CD4-positive, alpha-beta T cell treated with Interleukin-4 for 1 hour (primary cell): ENCODE measurements around the gene ZFP36L2.

Experiments used
- DNase-seq, 2 donors: peaks; one replicate each; pipeline ENCODE4 v3.0.0-alpha.2; 2020 to 2022

The ZFP36L2 gene

DNA sequence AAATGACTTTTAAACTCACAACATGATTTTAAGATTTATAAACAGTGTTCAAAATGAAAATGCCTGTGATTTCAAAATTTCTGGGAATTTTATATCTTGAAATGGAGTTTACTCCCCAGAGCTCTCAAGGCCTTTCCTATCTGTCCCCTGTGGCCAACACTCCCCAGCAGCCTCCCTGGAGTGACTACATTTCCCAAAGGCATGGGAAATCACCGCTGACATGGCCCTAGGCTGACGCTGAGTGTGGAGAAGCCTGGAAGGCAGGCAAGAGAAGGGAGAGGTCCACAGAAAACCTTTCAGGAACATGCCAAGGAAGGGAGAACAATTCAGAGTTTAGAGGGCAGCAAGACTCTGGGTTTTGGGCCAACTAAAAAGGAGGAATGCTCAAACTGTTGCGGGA, 20.2 kb upstream of the ZFP36L2 start:
- no peak for DNase-seq

DNA sequence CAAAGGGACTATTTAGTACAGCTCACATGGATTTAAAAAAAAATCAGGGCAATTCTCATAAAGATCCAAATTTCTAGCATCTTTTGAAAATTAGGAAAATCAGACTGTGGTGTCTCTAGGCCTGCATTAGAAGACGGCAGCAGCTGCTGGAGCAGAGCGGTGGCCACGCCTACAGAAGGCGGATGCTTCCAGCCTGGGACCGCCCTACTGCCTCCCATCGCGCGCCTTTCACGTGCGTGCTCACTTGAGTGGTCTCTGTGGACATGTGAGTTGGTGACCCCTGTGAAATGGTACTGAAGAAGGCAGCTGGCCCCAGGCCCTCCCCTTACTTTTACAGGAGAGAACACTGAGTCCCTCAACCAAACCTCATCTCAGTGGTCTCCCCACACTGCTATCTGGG, 15.2 kb upstream of the ZFP36L2 start:
- DNase-seq, result no peak

DNA sequence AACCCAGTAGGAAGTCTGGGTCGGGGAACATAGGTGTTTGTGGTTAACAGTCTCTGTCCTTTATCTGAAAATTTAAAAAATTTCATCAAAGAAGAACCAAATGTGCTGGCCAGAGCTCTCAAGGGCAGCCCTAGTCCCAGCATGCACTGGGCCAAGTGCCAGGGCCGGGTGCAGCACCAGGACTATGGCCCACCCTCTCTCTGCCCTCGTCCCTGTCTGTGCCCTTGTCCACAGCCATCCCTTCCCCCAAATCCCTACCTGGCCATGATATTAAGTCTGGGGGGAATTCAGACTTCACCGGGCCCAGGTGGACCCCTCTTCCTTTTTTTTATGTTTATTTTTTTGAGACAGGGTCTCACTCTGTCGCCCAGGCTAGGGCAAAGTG, 14.4 kb upstream of the ZFP36L2 start:
- no peak for DNase-seq

DNA sequence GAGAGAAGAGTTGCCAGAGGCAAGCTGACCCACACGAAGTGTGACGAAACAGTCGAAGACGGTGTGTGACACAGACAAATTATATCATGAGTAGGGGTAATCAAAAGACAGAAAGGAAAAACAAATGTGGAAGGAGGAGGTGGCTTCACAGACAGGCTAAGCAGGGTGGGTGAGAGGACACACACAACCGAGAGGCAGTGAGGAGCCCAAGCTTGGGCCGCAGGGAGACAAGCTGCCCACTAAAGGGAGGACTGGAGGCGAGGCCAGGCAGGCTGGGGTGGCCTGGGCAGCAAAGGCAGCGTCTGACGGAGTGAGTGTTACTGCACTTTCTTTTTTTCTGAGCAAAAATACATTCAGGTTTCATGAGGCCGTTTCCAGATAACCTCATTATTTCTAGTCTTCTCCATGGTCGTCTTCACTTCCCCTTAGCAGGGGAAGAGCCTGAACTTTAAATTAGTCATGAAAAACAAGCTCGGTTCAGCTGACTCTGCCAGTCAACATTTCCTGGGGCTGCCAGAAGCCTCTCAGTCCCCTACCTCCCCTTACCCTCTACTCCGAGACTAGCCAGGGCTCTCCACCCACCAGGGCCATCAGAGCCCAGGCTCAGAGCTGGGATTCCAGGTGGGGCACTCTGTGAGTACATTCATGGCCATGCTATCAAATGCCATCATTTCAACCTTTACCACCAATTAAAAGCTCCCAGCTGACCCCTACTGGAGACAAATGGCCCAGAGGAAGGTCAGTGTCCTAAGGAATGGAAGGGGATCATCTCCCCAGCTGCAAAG, 13.8 kb upstream of the ZFP36L2 start:
- DNase-seq, result peak in 1 of 2 donors; percentile 33

DNA sequence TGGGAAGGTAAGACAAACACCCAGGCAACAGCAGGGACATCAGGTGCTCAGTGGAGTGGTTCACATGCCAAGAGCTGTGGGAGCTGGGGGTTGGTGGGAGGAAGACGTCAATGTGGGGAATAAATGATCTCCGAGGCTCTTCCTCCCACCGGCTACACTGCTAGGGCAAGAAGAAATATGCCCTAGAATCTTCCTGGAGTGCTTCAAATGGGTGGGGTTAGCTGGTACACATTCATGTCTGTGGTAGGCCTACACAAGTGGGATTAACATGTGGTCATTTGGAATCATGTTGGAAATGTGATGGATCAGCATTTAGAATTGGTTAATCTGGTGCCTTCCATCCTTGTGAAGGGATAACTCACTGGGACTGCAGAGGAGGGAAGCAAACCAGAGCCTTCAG, 12.4 kb upstream of the ZFP36L2 start:
- no peak for DNase-seq

DNA sequence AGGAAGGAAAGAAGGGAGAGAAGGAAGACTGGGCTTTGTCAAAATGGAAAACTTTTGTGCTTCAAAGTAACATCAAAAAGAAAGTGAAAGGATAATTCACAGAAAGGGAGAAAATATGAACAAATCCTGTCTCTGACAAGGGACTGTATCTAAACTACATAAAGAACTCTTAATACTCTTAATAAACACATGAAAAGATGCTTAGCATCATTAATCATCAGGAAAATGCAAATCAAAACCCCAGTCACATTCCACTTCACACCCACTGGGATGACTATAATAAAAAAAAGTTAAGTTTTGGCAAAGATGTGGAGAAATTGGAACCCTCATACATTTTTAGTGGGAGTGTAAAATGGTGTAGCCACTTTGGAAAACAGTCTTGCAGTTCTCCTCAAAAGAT, 11.8 kb upstream of the ZFP36L2 start:
- no peak for DNase-seq

DNA sequence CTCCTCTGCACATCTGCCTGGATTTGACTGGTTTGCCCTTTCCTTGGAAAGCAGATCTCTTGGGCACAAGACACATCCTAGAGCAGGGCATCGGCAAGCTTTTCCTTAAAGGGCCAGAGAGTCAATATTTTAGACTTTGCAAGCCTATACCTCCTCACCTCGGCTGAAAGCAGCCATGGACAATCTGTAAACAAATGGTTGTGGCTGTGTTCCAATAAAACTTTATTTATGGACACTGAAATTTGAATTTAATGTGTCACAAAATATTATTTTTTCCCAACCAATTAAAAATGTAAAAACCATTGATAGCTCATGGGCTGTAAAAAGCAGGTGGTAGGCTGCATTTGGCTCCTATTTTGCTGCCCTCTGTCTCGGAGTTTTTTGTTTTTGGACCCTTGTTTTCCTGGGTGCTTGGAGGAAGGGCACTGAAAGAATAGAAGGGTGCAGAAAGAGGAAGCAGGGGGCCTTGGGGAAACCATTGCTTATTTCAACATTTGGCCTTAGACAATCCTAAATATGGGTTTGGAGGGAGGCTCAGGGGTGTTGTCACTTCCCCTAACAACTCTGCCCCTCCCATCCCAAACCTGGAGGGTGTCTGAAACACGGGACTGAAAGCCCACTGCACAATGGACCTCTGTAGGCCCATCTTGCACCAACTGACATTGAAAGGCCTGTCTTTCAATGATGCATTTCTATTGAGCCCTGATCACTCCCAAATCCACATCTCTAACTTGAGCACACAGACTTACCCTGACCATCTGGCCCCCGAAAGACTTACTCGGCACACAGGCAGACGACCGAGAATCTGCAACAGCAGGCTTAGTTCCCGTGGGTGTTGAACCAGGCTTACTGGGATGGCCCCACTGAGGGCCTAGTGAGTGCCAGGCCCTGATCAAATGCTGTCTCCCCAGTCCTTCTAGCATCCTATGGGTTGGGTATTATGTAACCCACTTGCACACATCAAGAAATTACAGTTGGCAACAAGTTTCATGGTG, 7.1 kb upstream of the ZFP36L2 start:
- DNase-seq, result no peak

DNA sequence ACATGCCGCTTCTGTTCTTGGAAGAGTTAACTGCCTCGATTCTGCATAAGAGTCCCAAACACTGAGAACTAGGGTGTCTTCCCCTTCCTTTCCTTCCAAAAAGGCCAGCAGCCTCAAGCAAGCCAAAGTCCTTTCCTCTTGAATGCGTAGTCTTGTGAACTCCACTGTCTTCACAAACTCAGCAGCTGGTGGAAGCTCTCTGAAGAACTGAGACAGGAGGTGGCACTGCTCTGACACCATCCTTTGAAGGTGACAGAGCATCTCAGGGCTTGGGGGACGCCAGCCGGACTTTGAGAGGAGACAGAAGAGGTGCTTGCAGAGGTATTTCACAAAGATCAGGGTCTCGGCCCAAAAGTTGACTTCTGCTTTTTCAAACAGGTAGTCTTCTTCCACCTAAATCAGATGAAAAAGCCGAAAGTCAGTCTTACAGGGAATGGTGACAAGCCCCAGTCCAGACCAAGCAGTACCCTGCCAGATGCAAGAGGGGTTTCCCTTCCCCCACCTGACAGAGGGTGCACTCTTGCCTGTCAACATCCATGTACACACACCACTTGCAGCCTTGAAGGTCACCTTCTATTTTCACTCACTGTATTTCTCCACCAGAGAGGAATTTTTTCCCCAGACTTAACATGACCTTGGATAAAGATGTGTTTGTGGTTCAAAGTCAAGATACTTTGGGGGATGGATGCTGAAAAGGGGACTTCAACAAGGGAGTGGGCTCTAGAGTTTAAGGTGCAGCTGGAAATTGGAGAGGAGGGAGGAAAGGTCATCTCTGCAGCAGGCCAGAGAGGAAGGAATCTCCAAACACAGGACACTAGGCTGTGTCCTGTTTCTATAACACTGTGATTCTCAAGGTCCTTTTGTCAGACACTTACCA, 4.8 kb upstream of the ZFP36L2 start:
- DNase-seq, result no peak

DNA sequence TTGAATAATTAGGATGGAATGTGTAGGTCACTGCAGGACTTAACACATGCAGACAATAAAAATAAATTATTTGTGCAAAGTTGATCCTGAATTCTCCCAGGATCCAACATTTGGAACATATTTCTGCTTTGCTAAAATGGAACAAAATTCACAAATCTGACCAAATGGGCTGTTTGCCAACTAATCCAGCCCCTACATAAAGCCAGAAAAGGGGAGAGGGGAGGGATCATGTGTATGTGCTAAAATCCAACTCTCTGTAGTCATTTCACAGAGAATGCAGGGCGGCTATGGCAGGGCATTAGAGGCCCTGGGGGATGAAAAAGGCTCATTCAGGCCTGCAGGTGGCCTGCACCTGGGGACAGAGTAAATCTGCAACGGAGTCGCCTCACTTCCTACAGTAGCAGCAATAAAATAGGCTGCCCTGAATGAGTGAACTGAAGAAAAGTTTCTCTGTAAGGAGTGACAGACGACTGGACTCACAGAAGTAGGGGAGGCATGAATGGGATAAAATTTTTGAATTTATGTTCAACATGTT, 4.0 kb upstream of the ZFP36L2 start:
- DNase-seq, result no peak

DNA sequence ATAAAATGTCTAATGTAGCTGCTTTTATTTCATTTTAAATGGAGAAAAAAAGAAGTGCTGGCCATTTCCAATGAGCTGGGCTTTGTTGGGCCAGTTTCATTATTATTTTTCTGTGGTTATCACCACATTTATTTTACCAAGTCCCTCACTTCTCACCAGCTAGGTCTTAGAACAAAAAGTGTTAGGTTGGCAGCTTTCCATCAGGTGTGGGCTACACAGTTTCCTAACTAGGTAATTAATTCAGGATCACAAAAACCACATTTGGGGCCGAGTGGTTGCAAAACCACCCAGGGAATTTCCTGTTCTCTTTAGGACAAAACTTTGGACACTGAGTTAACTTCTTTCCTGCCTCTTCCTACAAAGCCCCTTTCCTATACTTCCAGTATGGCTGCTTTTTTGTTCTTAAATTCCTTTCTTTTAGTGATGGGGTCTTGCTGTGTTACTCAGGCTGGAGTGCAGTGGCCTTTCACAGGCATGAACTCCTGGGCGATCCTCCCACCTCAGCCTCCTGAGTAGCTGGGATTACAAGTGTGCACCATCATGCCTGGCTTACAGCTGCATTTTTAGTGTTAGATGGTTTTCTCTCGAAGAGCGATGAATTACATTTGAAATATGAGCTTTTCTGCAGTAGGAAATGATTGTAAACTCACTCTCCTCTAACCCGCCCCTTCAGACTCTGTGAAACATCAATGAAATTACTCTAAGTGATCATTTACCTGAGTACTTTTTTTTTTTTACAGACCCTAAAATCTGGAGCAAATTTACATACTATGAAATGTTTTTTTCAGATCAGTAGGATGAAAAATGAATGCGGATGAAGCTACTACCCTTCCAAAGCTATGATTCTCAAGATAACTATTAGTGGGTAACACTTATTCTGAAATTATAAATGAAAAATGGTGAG, 2.6 kb upstream of the ZFP36L2 start:
- peak in 1 of 2 donors; percentile 54 for DNase-seq

DNA sequence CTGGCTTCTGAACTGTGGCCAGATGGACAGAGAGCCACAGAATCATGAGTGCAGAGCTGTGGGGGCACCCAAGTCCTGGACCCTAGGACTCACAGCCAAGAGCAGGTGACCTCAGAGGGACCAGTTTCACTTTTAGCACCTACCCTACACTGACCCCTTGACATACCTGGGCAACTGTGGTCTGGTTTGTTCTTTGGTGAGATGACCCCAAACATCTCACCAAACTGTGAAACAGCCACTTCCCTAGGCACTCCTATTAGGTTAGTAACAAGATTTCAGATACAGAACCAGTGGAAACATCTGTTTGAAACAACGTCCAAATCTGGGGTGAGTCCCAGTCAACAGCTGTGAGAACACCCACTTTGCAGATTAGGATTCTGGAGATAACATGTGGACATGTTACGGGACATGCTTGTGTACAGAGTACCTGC, 1.9 kb upstream of the ZFP36L2 start:
- DNase-seq, result no peak

DNA sequence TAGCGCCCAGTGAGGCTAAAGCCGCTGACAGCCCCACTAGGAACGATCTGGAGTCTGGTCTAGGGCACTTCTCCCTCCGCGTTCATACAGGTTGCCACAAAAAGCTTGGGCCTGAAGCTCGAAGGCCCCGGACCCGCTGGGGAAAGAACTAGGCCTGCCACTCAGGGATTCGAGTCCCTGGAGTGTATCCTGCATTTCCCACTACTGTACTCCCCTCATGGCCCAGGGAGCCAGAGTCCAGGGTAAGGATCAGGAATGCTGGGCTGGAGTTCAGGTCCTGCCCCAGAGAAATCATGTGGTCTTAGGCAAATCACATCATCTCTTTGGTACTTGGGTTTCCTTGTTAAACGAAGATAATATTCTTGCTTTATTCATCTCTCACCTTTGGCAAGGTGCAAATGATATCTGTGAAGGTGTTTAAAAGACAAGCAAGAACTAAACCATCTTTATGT, 1.4 kb upstream of the ZFP36L2 start:
- peak in 1 of 2 donors; percentile 34 for DNase-seq

DNA sequence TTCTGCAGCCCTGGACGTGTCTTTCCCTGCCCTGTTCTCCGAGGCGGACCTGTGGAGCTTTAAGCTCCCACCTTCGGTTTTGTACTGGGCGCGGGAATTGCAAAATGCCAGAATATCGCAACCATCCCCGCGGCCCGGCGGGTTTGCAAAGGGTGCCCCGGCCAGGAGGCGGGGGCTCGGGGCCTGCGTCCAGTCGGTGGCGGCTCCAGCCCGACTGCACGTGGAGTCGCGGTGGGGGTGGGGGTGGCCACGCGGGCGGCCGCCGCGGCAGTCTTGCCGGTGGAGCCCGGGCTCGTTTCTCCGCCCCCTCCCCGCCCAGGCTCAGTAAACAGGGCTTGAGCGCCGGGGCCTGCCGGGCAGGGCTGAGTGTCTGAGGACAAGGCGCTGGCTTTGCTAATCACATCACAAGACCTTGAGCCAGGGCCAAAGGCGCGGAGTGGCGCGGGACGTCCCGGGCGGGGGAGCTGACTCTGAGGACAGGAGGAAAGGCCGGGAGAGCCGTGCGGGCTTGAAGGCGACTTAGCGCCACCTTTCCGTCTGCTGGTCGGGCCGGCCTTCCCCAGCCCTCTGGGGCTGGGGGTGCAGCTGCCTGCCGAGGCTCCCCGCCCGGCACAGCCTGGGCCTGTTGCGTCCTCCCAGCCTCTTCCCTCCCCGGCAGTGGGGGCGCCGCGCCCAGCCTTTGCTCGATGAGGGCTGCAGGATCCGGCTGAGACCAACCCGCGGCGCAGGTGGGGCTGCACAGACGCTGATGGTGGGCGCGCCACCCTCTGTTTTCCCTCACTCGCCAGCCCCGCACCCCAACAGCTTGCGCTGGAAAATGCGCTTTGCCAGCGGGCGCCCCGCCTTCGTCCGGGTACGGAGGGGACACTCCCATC, 786 bp upstream of the ZFP36L2 start:
- peak; percentile 55 to 64 for DNase-seq

DNA sequence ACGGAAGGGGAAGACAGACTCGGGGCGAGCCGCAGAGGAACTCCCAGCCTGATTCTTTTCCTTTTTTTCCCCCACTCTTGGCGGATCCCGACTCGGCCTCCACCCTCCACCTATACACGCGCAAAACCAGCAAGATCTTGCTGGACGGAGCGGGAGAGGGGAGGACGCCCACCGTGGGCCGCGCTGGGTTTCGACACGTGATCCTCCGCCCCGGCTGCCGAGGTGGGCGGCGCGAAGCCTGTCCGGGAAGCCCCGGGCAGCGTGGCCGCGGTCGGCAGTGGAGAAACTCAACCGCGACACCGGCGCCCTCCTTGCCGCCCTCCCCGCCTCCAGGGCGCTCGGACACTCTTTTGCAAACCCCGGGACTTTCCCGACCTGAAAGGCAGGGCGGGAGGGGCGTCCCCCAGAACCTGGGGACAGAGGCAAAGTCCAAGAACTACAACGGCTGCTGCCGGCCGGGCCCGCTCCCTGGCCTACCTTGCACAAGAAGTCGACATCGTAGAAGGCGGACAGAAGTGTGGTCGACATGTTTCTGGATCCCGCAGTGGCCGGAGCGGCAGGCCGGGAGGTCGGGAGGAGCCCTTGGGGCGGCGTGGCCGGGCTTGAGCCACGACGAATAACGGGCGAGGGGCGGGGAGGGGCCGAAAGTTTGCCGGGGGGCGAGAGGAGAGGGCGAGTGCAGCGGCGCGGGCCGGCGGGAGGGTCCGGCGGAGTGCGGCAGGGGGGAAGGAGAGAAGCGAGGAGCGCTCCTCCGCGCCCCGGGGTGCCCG, 433 bp downstream of the ZFP36L2 start:
- DNase-seq, result peak; percentile 83

DNA sequence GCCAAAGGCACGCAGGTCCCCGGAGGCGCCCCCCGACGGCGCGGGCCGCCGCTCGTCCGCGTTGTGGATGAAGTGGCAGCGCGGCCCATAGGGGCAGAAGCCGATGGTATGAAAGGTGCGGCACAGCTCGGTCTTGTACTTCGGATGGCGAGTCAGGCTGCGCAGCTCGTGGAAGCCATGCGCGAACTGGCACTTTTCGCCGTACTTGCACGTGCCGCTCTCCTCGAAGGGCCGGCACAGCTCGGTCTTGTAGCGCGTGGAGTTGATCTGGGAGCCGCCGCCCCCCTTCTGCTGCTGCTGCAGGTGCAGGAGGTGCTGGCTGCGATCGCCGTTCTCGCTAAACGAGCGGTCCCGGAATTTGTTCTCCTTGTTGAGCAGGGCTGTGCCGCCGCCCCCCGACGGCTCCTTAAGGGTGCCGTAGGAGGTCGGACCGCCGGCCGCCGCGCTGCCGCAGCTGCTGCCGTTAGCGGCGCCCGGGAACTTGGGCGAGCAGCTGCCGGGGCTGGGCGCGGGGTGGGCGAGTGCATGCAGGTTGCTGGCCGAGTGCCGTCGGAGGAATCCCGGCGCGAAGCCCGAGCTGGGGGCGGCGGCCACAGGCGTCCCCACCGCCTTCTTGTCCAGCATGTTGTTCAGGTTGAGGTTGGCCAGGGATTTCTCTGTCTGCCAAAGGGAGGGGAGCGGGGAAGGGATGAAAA, 1.2 kb downstream of the ZFP36L2 start:
- DNase-seq, result peak; percentile 73 to 79

DNA sequence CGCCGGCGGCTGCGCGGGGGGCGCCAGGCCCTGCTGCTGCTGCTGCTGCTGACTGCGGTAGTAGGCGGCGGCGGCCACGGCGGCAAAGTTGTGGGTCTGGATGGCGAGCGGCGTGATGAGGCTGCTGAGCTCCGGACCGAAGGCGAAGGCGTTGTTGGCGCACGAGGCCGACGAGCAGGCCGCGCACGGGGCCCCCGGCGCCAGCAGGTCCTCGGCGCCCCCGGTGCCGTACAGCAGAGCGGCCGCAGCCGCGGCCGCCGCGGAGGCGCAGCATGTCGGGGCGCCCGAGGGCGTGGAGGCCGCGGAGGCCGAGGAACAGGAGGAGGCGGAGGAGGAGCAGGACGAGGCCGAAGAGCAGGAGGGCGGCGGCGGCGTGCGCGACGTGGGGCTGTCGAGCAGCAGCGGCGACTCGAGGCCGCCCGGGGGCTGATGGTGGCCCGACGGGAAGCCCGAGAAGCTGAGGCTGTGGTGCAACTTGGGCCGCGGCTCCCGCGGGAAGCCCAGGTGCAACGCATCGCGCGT, 1.8 kb downstream of the ZFP36L2 start:
- peak; percentile 46 to 54 for DNase-seq

DNA sequence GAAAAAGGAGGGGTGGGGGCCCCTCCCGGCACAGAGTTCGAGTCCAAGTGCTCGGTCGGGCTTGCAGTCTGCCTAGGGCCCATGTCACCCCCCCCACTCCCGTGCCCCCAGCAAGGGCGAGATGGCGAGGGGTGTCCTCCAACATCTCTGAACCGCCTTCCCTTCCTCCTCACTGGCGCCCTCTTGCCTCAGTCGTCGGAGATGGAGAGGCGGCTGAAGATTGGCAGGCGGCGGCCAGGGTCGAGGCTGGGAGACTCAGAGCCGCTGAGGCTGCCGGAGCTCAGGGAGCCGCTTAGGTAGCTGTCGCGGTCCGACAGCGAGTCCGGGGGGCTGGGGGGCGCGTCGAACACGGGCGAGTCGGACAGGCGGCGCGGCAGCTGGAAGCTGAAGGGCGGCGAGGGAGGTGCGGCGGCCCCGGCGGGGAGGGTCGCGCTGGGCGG, 2.3 kb downstream of the ZFP36L2 start:
- peak; percentile 77 to 80 for DNase-seq

DNA sequence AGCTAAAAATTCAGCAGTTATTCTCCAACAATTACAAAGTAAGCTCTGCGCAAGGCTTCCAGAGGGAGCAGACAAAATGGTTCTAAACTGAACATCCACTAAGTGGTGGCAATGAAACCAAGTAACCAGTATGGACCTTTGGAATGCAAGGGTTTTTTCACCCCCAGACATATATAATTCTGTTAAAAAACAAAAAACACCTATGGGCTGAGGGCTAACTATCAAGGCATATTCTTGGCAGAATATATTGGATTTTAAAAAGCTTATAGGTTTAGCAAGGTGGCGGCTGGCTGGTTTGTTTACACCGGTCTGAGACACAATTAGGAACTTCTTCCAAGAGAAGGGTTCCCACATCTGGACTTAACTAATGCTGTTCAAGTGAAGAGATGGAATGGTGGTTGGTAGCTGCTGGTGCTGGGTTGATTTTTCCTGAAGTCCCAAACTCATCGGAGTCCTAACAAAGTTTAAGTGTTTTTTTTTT, 2.8 kb downstream of the ZFP36L2 start:
- DNase-seq, result peak in 1 of 2 donors; percentile 25
